Karpas-422 (cell line): ENCODE data around the gene KCNK4. TPM values are rescaled to one million over a fixed set of nuclear protein-coding genes. Genes with fewer than 3 reads are reported as not detected.
"Not testable (repeated sequence)": the region's sequence is repeated elsewhere in the genome, so short reads cannot be mapped to it uniquely, and the experiment has no call there.

Experiments
- DNase-seq: peaks from one replicate; pipeline ENCODE4 v3.0.0-alpha.2; 2015
- H2AFZ ChIP-seq: fragments of 200-600 bp; sonication (generic); 2 replicates; pipeline ENCODE4 v1.6.1; 2014; ENCODE audit warnings: antibody characterized with exemption, low read length, mixed read lengths
- H3K27ac ChIP-seq: fragments of 200-600 bp; sonication (generic); 2 replicates; pipeline ENCODE4 v1.5.1; 2014; ENCODE audit warnings: mild to moderate bottlenecking, low read length, moderate library complexity
- H3K27me3 ChIP-seq: fragments of 200-600 bp; sonication (generic); 2 replicates; pipeline ENCODE4 v1.6.1; 2014; ENCODE audit warnings: low read length, mixed read lengths
- H3K36me3 ChIP-seq: fragments of 200-600 bp; sonication (generic); 2 replicates; pipeline ENCODE4 v1.6.1; 2014; ENCODE audit warnings: low read length, mixed read lengths; ENCODE audit not compliant: insufficient read depth
- H3K4me1 ChIP-seq: fragments of 200-600 bp; sonication (generic); 2 replicates; pipeline ENCODE4 v1.6.1; 2014; ENCODE audit warnings: mild to moderate bottlenecking, low read length, mixed read lengths
- H3K4me2 ChIP-seq: fragments of 200-600 bp; sonication (generic); 2 replicates; pipeline ENCODE4 v1.6.1; 2014; ENCODE audit warnings: low read length, low read depth, mild to moderate bottlenecking; ENCODE audit not compliant: poor library complexity, severe bottlenecking
- H3K4me3 ChIP-seq: fragments of 200-600 bp; sonication (generic); 2 replicates; pipeline ENCODE4 v1.5.1; 2014; ENCODE audit warnings: mild to moderate bottlenecking, antibody characterized with exemption, low read length, mixed read lengths
- H3K79me2 ChIP-seq: fragments of 200-600 bp; sonication (generic); 2 replicates; pipeline ENCODE4 v1.6.1; 2014; ENCODE audit warnings: mild to moderate bottlenecking, low read length, mixed read lengths
- H3K9ac ChIP-seq: fragments of 200-600 bp; sonication (generic); 2 replicates; pipeline ENCODE4 v1.6.0; 2014; ENCODE audit warnings: low read length
- H3K9me2 ChIP-seq: fragments of 200-600 bp; sonication (generic), shearing (Covaris generic); replicated peaks from 2 replicates; pipeline ENCODE4 v1.6.0; 2014; ENCODE audit warnings: mild to moderate bottlenecking, low read length, moderate library complexity; ENCODE audit not compliant: insufficient read depth
- H3K9me3 ChIP-seq: fragments of 300-700, 200-600 bp; sonication (generic); 2 replicates; pipeline ENCODE4 v1.6.1; 2014; ENCODE audit warnings: low read length, mixed read lengths
- H4K20me1 ChIP-seq: fragments of 200-600 bp; sonication (generic); 2 replicates; pipeline ENCODE4 v1.6.1; 2014; ENCODE audit warnings: mild to moderate bottlenecking, antibody characterized with exemption, low read length, low read depth; ENCODE audit not compliant: insufficient read depth
- total RNA-seq: library from RNA; depleted of rRNA; stranded (reverse); fragments of >200 nt; shearing (Covaris generic); gene quantifications from 2 replicates; pipeline ENCODE4 v1.2.3, GENCODE V29; 2014; ENCODE audit warnings: low replicate concordance

The KCNK4 gene
- total RNA-seq, 1 experiment from 2014 or later = not detected

GRCh38 chr11:64304316-64305072 is 13.4 kb downstream of the KCNK4 start:
- Histone ChIP-seq H3K4me2 (peak overlapping the region; percentile 93), H3K27me3 (no peaks in the 10 kb centered on the region), H3K4me1 (peaks cover 38% of the 10 kb centered on the region), H3K9me3 (no peaks in the 10 kb centered on the region), H3K9me2 (no peaks in the 10 kb centered on the region), H4K20me1 (peaks cover 8% of the 10 kb centered on the region; the same call in 1 of the 2 replicates), H3K27ac (peak overlapping the region; percentile 96), H2AFZ (peak overlapping the region; percentile 15; the same call in 1 of the 2 replicates), H3K79me2 (peaks cover 29% of the 10 kb centered on the region), H3K4me3 (peak overlapping the region; percentile 85), H3K9ac (peak overlapping the region; percentile 97), H3K36me3 (peaks cover 7% of the 10 kb centered on the region; the same call in 1 of the 2 replicates)
- peak; percentile 99 for DNase-seq

GRCh38 chr11:64305075-64305690 is 14.1 kb downstream of the KCNK4 start, which contains the start of gene ESRRA:
Gene ESRRA (plus strand): TSS chr11:64305524. CDS start chr11:64307180, 1,656 bp downstream.
- Histone ChIP-seq H3K27me3 (no peaks in the 10 kb centered on the region), H3K79me2 (peaks cover 32% of the 10 kb centered on the region), H3K9me2 (no peaks in the 10 kb centered on the region), H3K9ac (peak within 1 kb of the TSS; percentile 97), H3K4me1 (peaks cover 37% of the 10 kb centered on the region), H3K9me3 (no peaks in the 10 kb centered on the region), H3K4me2 (peak within 1 kb of the TSS; percentile 93), H4K20me1 (peaks cover 8% of the 10 kb centered on the region; the same call in 1 of the 2 replicates), H3K27ac (peak within 1 kb of the TSS; percentile 96), H2AFZ (peak within 1 kb of the TSS; percentile 15; the same call in 1 of the 2 replicates), H3K36me3 (peaks cover 7% of the 10 kb centered on the region; the same call in 1 of the 2 replicates), H3K4me3 (peak within 1 kb of the TSS; percentile 85)
- peak; percentile 100 for DNase-seq

- Histone ChIP-seq H3K36me3 (peaks cover 7% of the 10 kb centered on the region; the same call in 1 of the 2 replicates), H3K4me1 (peaks cover 30% of the 10 kb centered on the region), H3K27ac (peak overlapping the region; percentile 45), H3K27me3 (no peaks in the 10 kb centered on the region), H3K9ac (peak overlapping the region; percentile 85), H3K4me2 (peak overlapping the region; percentile 82), H3K9me2 (no peaks in the 10 kb centered on the region), H3K9me3 (no peaks in the 10 kb centered on the region), H3K79me2 (peaks cover 32% of the 10 kb centered on the region), H2AFZ (no peak overlapping the region), H4K20me1 (peaks cover 8% of the 10 kb centered on the region; the same call in 1 of the 2 replicates), H3K4me3 (peak overlapping the region; percentile 77)
- DNase-seq = peak; percentile 88
These were observed 14.8 kb downstream of the KCNK4 start for GRCh38 chr11:64305691-64306562.

- Histone ChIP-seq H3K9me2 (no peaks in the 10 kb centered on the region), H3K9ac (peak overlapping the region; percentile 85), H4K20me1 (peaks cover 8% of the 10 kb centered on the region; the same call in 1 of the 2 replicates), H3K4me1 (peaks cover 30% of the 10 kb centered on the region), H3K79me2 (peaks cover 35% of the 10 kb centered on the region), H3K9me3 (no peaks in the 10 kb centered on the region), H3K36me3 (peaks cover 7% of the 10 kb centered on the region; the same call in 1 of the 2 replicates), H3K4me2 (peak overlapping the region; percentile 82), H3K27me3 (no peaks in the 10 kb centered on the region), H3K4me3 (peak overlapping the region; percentile 77), H2AFZ (no peak overlapping the region), H3K27ac (peak overlapping the region; percentile 45)
- no peak for DNase-seq
These were observed 15.4 kb downstream of the KCNK4 start for GRCh38 chr11:64306563-64306875.

- Histone ChIP-seq H2AFZ (no peak overlapping the region), H3K9ac (peak overlapping the region; percentile 85), H3K4me3 (peak overlapping the region; percentile 77), H3K9me2 (no peaks in the 10 kb centered on the region), H3K27me3 (no peaks in the 10 kb centered on the region), H3K4me1 (peaks cover 30% of the 10 kb centered on the region), H3K79me2 (peaks cover 35% of the 10 kb centered on the region), H3K27ac (peak overlapping the region; percentile 45), H3K36me3 (peaks cover 7% of the 10 kb centered on the region; the same call in 1 of the 2 replicates), H4K20me1 (peaks cover 8% of the 10 kb centered on the region; the same call in 1 of the 2 replicates), H3K9me3 (no peaks in the 10 kb centered on the region), H3K4me2 (peak overlapping the region; percentile 82)
- no peak for DNase-seq
These were observed 15.9 kb downstream of the KCNK4 start for GRCh38 chr11:64306876-64307622.

GRCh38 chr11:64307795-64308194 is 16.7 kb downstream of the KCNK4 start:
- not testable (repeated sequence) for H3K36me3 ChIP-seq, DNase-seq, H3K9me3 ChIP-seq, H4K20me1 ChIP-seq, H3K4me3 ChIP-seq, H3K9me2 ChIP-seq, H2AFZ ChIP-seq, H3K4me2 ChIP-seq, H3K27me3 ChIP-seq
- Histone ChIP-seq H3K4me1 (peaks cover 32% of the 10 kb centered on the region), H3K9ac (peak overlapping the region; percentile 85; the same call in 1 of the 2 replicates), H3K79me2 (peaks cover 38% of the 10 kb centered on the region), H3K27ac (peak overlapping the region; percentile 45; the same call in 1 of the 2 replicates)

- Histone ChIP-seq H3K27me3 (no peaks in the 10 kb centered on the region), H3K79me2 (peaks cover 18% of the 10 kb centered on the region), H2AFZ (no peak overlapping the region), H3K9me2 (no peaks in the 10 kb centered on the region), H3K4me3 (no peak overlapping the region), H4K20me1 (0 out of 2 replicates have a peak, but pooled peaks cover 5% of the 10 kb centered on the region), H3K9me3 (no peaks in the 10 kb centered on the region), H3K36me3 (peaks cover 6% of the 10 kb centered on the region; the same call in 1 of the 2 replicates), H3K27ac (no peak overlapping the region), H3K4me2 (no peak overlapping the region), H3K4me1 (peaks cover 34% of the 10 kb centered on the region), H3K9ac (0 out of 2 replicates have a peak overlapping the region, but pooled peaks have one; percentile 20)
- DNase-seq = no peak
These were observed 21.8 kb downstream of the KCNK4 start for GRCh38 chr11:64312947-64313346.
